OCI-LY7 (cell line): ENCODE data around the gene TFCP2. TPM values are rescaled to one million over a fixed set of nuclear protein-coding genes. Genes with fewer than 3 reads are reported as not detected.

Experiments
- BruUV-seq: library from RNA; stranded (reverse); fragments of 400-500 nt; replicated peaks from 2 replicates; lab custom pipeline; 2021; lab: Mats Ljungman, UMichigan
- CTCF ChIA-PET: fragments of 300-600 bp; sonication (Branson Sonifier 250); formaldehyde crosslinking; loops from one replicate; lab custom pipeline; 2022; ENCODE audit warnings: antibody characterized with exemption; ENCODE audit not compliant: unreplicated experiment; lab: Charles Lee
- POLR2A ChIA-PET: fragments of 300-600 bp; sonication (Branson Sonifier 250); formaldehyde crosslinking; loops from one replicate; lab custom pipeline; 2022; ENCODE audit warnings: antibody characterized with exemption; lab: Charles Lee
- DNase-seq: peaks from one replicate; pipeline ENCODE4 v3.0.0-alpha.2; 2015; ENCODE audit warnings: low spot score
- H2AFZ ChIP-seq: fragments of 200-600 bp; sonication (generic), shearing (Covaris generic); 2 replicates; pipeline ENCODE4 v1.6.1; 2014; ENCODE audit warnings: mild to moderate bottlenecking, antibody characterized with exemption, low read length, moderate library complexity
- H3K27ac ChIP-seq: fragments of 200-600 bp; sonication (generic); 2 replicates; pipeline ENCODE4 v1.5.1; 2014; ENCODE audit warnings: mixed run types, low read depth, mild to moderate bottlenecking, moderate library complexity, low read length, inconsistent platforms; ENCODE audit not compliant: poor library complexity, severe bottlenecking
- H3K36me3 ChIP-seq: fragments of 200-600 bp; sonication (generic); 2 replicates; pipeline ENCODE4 v1.6.1; 2014; ENCODE audit warnings: mild to moderate bottlenecking, antibody characterized with exemption, low read length, moderate library complexity, mixed read lengths; ENCODE audit not compliant: insufficient read depth
- H3K4me1 ChIP-seq: fragments of 200-600 bp; sonication (generic); 2 replicates; pipeline ENCODE4 v1.5.1; 2014; ENCODE audit warnings: mild to moderate bottlenecking, low read length; ENCODE audit not compliant: insufficient read depth, poor library complexity, severe bottlenecking
- H3K4me2 ChIP-seq: fragments of 200-600 bp; sonication (generic); 2 replicates; pipeline ENCODE4 v1.6.1; 2014; ENCODE audit warnings: mild to moderate bottlenecking, low read length
- H3K4me3 ChIP-seq: fragments of 200-600 bp; sonication (generic); 2 replicates; pipeline ENCODE4 v1.5.1; 2014; ENCODE audit warnings: mild to moderate bottlenecking, low read depth, low read length; ENCODE audit not compliant: poor library complexity, severe bottlenecking
- H3K79me2 ChIP-seq: fragments of 200-600 bp; sonication (generic); 2 replicates; pipeline ENCODE4 v1.6.1; 2016; ENCODE audit warnings: low read depth, mild to moderate bottlenecking, low read length, moderate library complexity, mixed read lengths; ENCODE audit not compliant: insufficient read depth
- H3K9me2 ChIP-seq: fragments of 200-600 bp; sonication (generic); 2 replicates; pipeline ENCODE4 v1.6.1; 2016; ENCODE audit warnings: mild to moderate bottlenecking, low read length, mixed read lengths; ENCODE audit not compliant: insufficient read depth
- H3K9me3 ChIP-seq: fragments of 200-600 bp; sonication (generic); 2 replicates; pipeline ENCODE4 v1.6.1; 2014; ENCODE audit warnings: mild to moderate bottlenecking, mixed run types, low read length, mixed read lengths
- H4K20me1 ChIP-seq: fragments of 200-600 bp; sonication (generic); 2 replicates; pipeline ENCODE4 v1.6.1; 2014; ENCODE audit warnings: mild to moderate bottlenecking, antibody characterized with exemption, low read length, moderate library complexity, mixed read lengths; ENCODE audit not compliant: insufficient read depth
- EZH2phosphoT487 ChIP-seq: fragments of 200-600 bp; sonication (generic); IDR thresholded peaks from 2 replicates; pipeline ENCODE4 v1.6.1; 2018; ENCODE audit warnings: low read depth, borderline replicate concordance, mild to moderate bottlenecking, mixed run types, antibody characterized with exemption, low read length, moderate library complexity, mixed read lengths
- intact Hi-C: fragments of 100-400 bp; cut with micrococcal nuclease; formaldehyde crosslinking; loops from one replicate; pipeline ENCODE4 v1.10.0; 2022; ENCODE audit not compliant: unreplicated experiment
- total RNA-seq, 2 experiments: library from RNA; depleted of rRNA in 1 of 2; stranded (reverse); fragments of >200 nt in 1 of 2; shearing (Covaris generic) in 1 of 2; gene quantifications; 2 replicates each; pipeline ENCODE4 v1.2.3, GENCODE V29; 2014 to 2022
- TF ChIP-seq, protein P1 (sequence below): fragments of 200-600 bp; sonication (generic); conservative IDR thresholded peaks from 2 replicates; pipeline ENCODE4 v1.5.1; 2014; ENCODE audit warnings: mild to moderate bottlenecking, antibody characterized with exemption, low read length, moderate library complexity, mixed read lengths

Gene TFCP2
- total RNA-seq, 2 experiments from 2014 or later, result 7.2 to 11.5 TPM

GRCh38 chr12:51059086-51059485 lies 113.8 kb downstream of the TFCP2 start:
- BruUV-seq, result no TSS peak
- CTCF ChIA-PET, result no interaction called here
- no peaks in the 10 kb centered on the region for H4K20me1 ChIP-seq
- no peak for DNase-seq
- H3K9me3 ChIP-seq, result no peaks in the 10 kb centered on the region
- no peak overlapping the region for H3K27ac ChIP-seq
- H3K4me2 ChIP-seq, result no peak overlapping the region
- H2AFZ ChIP-seq, result no peak overlapping the region
- TF ChIP-seq, protein P1, sequence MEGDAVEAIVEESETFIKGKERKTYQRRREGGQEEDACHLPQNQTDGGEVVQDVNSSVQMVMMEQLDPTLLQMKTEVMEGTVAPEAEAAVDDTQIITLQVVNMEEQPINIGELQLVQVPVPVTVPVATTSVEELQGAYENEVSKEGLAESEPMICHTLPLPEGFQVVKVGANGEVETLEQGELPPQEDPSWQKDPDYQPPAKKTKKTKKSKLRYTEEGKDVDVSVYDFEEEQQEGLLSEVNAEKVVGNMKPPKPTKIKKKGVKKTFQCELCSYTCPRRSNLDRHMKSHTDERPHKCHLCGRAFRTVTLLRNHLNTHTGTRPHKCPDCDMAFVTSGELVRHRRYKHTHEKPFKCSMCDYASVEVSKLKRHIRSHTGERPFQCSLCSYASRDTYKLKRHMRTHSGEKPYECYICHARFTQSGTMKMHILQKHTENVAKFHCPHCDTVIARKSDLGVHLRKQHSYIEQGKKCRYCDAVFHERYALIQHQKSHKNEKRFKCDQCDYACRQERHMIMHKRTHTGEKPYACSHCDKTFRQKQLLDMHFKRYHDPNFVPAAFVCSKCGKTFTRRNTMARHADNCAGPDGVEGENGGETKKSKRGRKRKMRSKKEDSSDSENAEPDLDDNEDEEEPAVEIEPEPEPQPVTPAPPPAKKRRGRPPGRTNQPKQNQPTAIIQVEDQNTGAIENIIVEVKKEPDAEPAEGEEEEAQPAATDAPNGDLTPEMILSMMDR, result no peak
- no peak for TF ChIP-seq EZH2phosphoT487
- H3K4me3 ChIP-seq, result no peak overlapping the region
- intact Hi-C loops, result no loop called here
- H3K4me1 ChIP-seq, result no peaks in the 10 kb centered on the region
- peaks cover 95% of the 10 kb centered on the region for H3K36me3 ChIP-seq
- no peaks in the 10 kb centered on the region for H3K9me2 ChIP-seq
- no peaks in the 10 kb centered on the region for H3K79me2 ChIP-seq
- POLR2A ChIA-PET, result no interaction called here

DNA sequence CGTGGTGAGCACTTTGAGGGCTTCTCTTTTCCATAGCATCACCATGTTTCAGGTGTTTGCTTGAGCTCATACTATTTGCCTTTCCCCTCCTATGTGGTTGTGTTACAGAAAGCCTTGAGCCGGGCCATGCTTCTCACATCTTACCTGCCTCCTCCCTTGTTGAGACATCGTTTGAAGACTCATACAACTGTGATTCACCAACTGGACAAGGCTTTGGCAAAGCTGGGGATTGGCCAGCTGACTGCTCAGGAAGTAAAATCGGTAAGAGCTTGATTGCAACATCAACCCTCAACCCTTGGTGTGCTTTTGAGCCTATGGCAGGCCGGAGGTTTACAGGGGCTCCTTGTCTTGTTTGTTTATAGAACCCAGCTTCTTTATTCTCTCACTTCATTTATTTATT lies 116.7 kb downstream of the TFCP2 start:
- BruUV-seq, result no TSS peak

DNA sequence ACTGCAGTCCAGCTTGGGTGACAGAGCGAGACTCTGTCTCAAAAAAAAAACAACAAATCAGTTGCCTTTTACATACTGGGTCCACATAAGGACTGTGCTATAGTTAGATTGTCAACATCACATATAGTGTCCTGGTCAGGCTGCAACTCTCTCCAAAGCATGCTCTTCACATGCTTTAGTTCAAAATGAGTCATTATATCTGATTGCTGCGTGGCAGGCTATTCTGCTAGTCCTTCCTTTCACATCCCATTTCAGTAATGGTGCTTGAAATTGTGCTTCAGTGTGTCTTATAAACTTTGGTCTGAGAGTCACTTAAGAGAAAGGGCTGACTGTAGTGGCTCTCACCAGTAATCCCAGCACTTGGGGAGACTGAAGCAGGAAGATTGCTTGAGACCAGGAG lies 117.9 kb downstream of the TFCP2 start:
- peaks cover 1% of the 10 kb centered on the region for H3K4me1 ChIP-seq
- H3K36me3 ChIP-seq, result peaks cover 89% of the 10 kb centered on the region
- ChIA-PET POLR2A (interaction anchor here (0.6 to 0.7 kb wide), 3 partner anchors 8 to 242 kb away, joined by 3 read pairs; no protein-coding TSS in a partner anchor), CTCF (no interaction called here)
- DNase-seq, result no peak
- H3K79me2 ChIP-seq, result peaks cover 1% of the 10 kb centered on the region
- intact Hi-C loops, result no loop called here
- no peaks in the 10 kb centered on the region for H3K9me2 ChIP-seq
- no peak overlapping the region for H3K4me2 ChIP-seq
- H4K20me1 ChIP-seq, result no peaks in the 10 kb centered on the region
- no peak overlapping the region for H3K27ac ChIP-seq
- H2AFZ ChIP-seq, result no peak overlapping the region
- TF ChIP-seq EZH2phosphoT487, result no peak
- TF ChIP-seq, protein P1, result no peak
- H3K9me3 ChIP-seq, result no peaks in the 10 kb centered on the region
- BruUV-seq, result no TSS peak
- no peak overlapping the region for H3K4me3 ChIP-seq

More for the DNA sequence above, 116.7 kb downstream of the TFCP2 start:
- POLR2A ChIA-PET, result no interaction called here
- intact Hi-C loops, result no loop called here
- no peak for DNase-seq
- CTCF ChIA-PET, result no interaction called here
- TF ChIP-seq, protein P1, result no peak
- no peak for TF ChIP-seq EZH2phosphoT487
- no peak overlapping the region for H3K4me2 ChIP-seq
- no peaks in the 10 kb centered on the region for H3K9me3 ChIP-seq
- H3K9me2 ChIP-seq, result no peaks in the 10 kb centered on the region
- H4K20me1 ChIP-seq, result no peaks in the 10 kb centered on the region
- H3K4me3 ChIP-seq, result no peak overlapping the region
- no peak overlapping the region for H3K27ac ChIP-seq
- H3K4me1 ChIP-seq, result no peaks in the 10 kb centered on the region
- no peaks in the 10 kb centered on the region for H3K79me2 ChIP-seq
- no peak overlapping the region for H2AFZ ChIP-seq
- H3K36me3 ChIP-seq, result peaks cover 93% of the 10 kb centered on the region
